ENCODE measurements around the gene LEP. TPM values are rescaled to one million over a fixed set of nuclear protein-coding genes. Genes with fewer than 3 reads are reported as not detected.

The LEP gene
- total and polyA plus RNA-seq, 2 of the 8 experiments (the other 6 are each of a cell fraction or from before 2014, with no cell fraction given) = not detected

GRCh38 chr7:128287556-128287955 is 46.5 kb downstream of the LEP start:
- Histone ChIP-seq H3K9ac (replicated peaks in 1 of 4; ENCODE audit: extremely low read depth in 1 of 4, low read depth in 3 of 4, low read length in 3 of 4) (no peak overlapping the region), H2BK20ac (ENCODE audit: low read length) (no peak overlapping the region), H3K9me3 (ENCODE audit: insufficient read depth in 2 of 2, low read depth in 1 of 2, low read length in 1 of 2) (peaks cover 4 to 6% of the 10 kb centered on the region in 2 experiments; a peak in 3 of 4 replicates), H2BK5ac (ENCODE audit: low read depth, low read length) (no peak overlapping the region), H2BK15ac (ENCODE audit: low read length) (no peak overlapping the region), H3K23ac (ENCODE audit: insufficient read length) (no peak overlapping the region), H3K23me2 (ENCODE audit: low read depth, low read length) (no peaks in the 10 kb centered on the region), H3K27ac (ENCODE audit: low read depth, low read length) (no peak overlapping the region), H2AK5ac (ENCODE audit: low read depth, low read length) (no peak overlapping the region), H3K79me1 (ENCODE audit: low read depth, low read length) (no peaks in the 10 kb centered on the region), H3K18ac (ENCODE audit: extremely low read depth, low read length) (no peak overlapping the region), H4K5ac (ENCODE audit: insufficient read length, low read depth, low read length) (no peak overlapping the region), H2BK12ac (ENCODE audit: low read depth, low read length) (no peak overlapping the region), H4K8ac (ENCODE audit: extremely low read depth, insufficient read depth, low read length) (no peak overlapping the region), H3K14ac (ENCODE audit: insufficient read length) (no peak overlapping the region), H3K79me2 (ENCODE audit: control insufficient read depth in 1 of 2, insufficient read depth in 2 of 2, low read length in 2 of 2) (no peaks in the 10 kb centered on the region), H2BK120ac (replicated peaks; ENCODE audit: low read depth, low read length) (no peak overlapping the region), H2AFZ (ENCODE audit: low read length) (no peak overlapping the region), H3K4me3 (ENCODE audit: extremely low read depth in 1 of 4, insufficient read depth in 2 of 4, low read depth in 3 of 4, low read length in 4 of 4) (no peak overlapping the region), H3K4me2 (ENCODE audit: insufficient read depth in 1 of 2, low read depth in 2 of 2, low read length in 2 of 2) (no peak overlapping the region), H3K56ac (replicated peaks; ENCODE audit: insufficient read length, low read depth, low read length) (no peak overlapping the region), H3K36me3 (ENCODE audit: control insufficient read depth in 2 of 4, insufficient read depth in 4 of 4, low read length in 3 of 4) (peaks cover 0 to 4% (median 0%) of the 10 kb centered on the region in 4 experiments; a peak in 1 of 8 replicates), H3K27me3 (replicated peaks in 1 of 4; ENCODE audit: control insufficient read depth in 3 of 4, extremely low read depth in 1 of 4, insufficient read depth in 3 of 4, low read length in 3 of 4) (0 out of 7 replicates have a peak, but pooled peaks cover 0 to 2% (median 0%) of the 10 kb centered on the region in 4 experiments), H4K20me1 (replicated peaks in 1 of 2; ENCODE audit: control insufficient read depth in 1 of 2, insufficient read depth in 2 of 2, low read length in 2 of 2) (no peaks in the 10 kb centered on the region), H3K4ac (replicated peaks; ENCODE audit: insufficient read length, low read depth, low read length) (no peak overlapping the region), H4K91ac (replicated peaks; ENCODE audit: insufficient read length, low read length) (no peak overlapping the region), H3K4me1 (replicated peaks in 1 of 4; ENCODE audit: control insufficient read depth in 3 of 4, insufficient read depth in 4 of 4, low read length in 3 of 4) (no peaks in the 10 kb centered on the region)
- CTCF ChIA-PET (ENCODE audit: partially characterized antibody) = interaction anchor here (0.8 to 0.9 kb wide), 2 partner anchors 12 to 91 kb away, joined by 3 to 4 read pairs; no protein-coding TSS in a partner anchor
- TF ChIP-seq POLR2A (IDR thresholded peaks at IDR 0.05; ENCODE audit: control extremely low read depth in 1 of 2, low read depth in 2 of 2, low read length in 2 of 2) = no peak
- no peak for TF ChIP-seq NANOG (IDR thresholded peaks at IDR 0.05; ENCODE audit: insufficient read depth, low read depth, low read length, poor library complexity, severe bottlenecking)
- no peak for TF ChIP-seq CBX8 (IDR thresholded peaks at IDR 0.05; ENCODE audit: borderline replicate concordance, low read depth, low read length)
- no peak for TF ChIP-seq POU5F1 (IDR thresholded peaks at IDR 0.05; ENCODE audit: low read depth, low read length)
- no peak for TF ChIP-seq PHF8 (conservative IDR thresholded peaks at IDR 0.05; ENCODE audit: low read depth, low read length)
- no peak for TF ChIP-seq MAFK (IDR thresholded peaks at IDR 0.05; ENCODE audit: low read depth, low read length)
- TF ChIP-seq CREB1 (IDR thresholded peaks at IDR 0.05) = no peak
- no peak for TF ChIP-seq CHD2 (IDR thresholded peaks at IDR 0.05; ENCODE audit: low read length)
- TF ChIP-seq SIRT6 (IDR thresholded peaks at IDR 0.05; ENCODE audit: low read length) = no peak
- no peak for TF ChIP-seq SP2 (IDR thresholded peaks at IDR 0.05; ENCODE audit: low read length)
- no peak for TF ChIP-seq SUZ12 (IDR thresholded peaks at IDR 0.05; ENCODE audit: low read length)
- TF ChIP-seq SIN3A (conservative IDR thresholded peaks at IDR 0.05 in 1 of 2, IDR thresholded peaks at IDR 0.05 in 1 of 2; ENCODE audit: low read depth in 1 of 2, low read length in 2 of 2) = no peak
- 88% methylated on average over 4 of the region's 4 CpGs; no CpG with 5 or more reads in 1 of the 2 experiments for WGBS, 2 experiments (ENCODE audit: extremely low coverage in 1 of 2, insufficient coverage in 1 of 2, insufficient read length in 1 of 2, insufficient replicate concordance in 2 of 2, low coverage in 1 of 2, low lambda C conversion rate in 2 of 2, missing lambda C conversion rate in 1 of 2)
- DNase-seq (ENCODE audit: low read depth in 1 of 2, low spot score in 2 of 2) (no peak), FAIRE-seq (no peak)
- POLR2A ChIA-PET (ENCODE audit: partially characterized antibody) = interaction anchor here (1.6 kb wide), 1 partner anchor 21 kb away, joined by 7 read pairs; no protein-coding TSS in a partner anchor
